Measurements from ENCODE around the gene ATP13A3. TPM values are rescaled to one million over a fixed set of nuclear protein-coding genes. Genes with fewer than 3 reads are reported as not detected.
"Not testable (repeated sequence)": the region's sequence is repeated elsewhere in the genome, so short reads cannot be mapped to it uniquely, and the experiment has no call there.

ATP13A3 gene
- total RNA-seq, 2 donors from 2014 or later = 188 to 284 TPM

GRCh38 chr3:194483850-194484249 lies 3.0 kb downstream of the ATP13A3 start:
- H3K9me3 ChIP-seq = no peaks in the 10 kb centered on the region
- TF ChIP-seq CTCF (IDR thresholded peaks at IDR 0.05) = no peak
- peak overlapping the region; percentile 91 to 95 for H3K27ac ChIP-seq
- no peak overlapping the region for H3K4me3 ChIP-seq
- peaks cover 7% of the 10 kb centered on the region for H3K36me3 ChIP-seq
- no peaks in the 10 kb centered on the region for H3K27me3 ChIP-seq
- no peak for DNase-seq (ENCODE audit: low spot score)
- H3K4me1 ChIP-seq = peaks cover 0 to 74% of the 10 kb centered on the region in 2 donors

GRCh38 chr3:194482830-194483229 lies 4.0 kb downstream of the ATP13A3 start:
- not testable (repeated sequence) for H3K27me3 ChIP-seq; H3K4me3 ChIP-seq; DNase-seq (ENCODE audit: low spot score); H3K9me3 ChIP-seq
- Histone ChIP-seq H3K27ac (peak overlapping the region; percentile 10 to 91), H3K36me3 (peaks cover 16% of the 10 kb centered on the region), H3K4me1 (peaks cover 0 to 68% of the 10 kb centered on the region in 2 donors)

- no peak for TF ChIP-seq CTCF (IDR thresholded peaks at IDR 0.05)
- Histone ChIP-seq H3K9me3 (no peaks in the 10 kb centered on the region), H3K27me3 (no peaks in the 10 kb centered on the region), H3K27ac (peak overlapping the region; percentile 10 to 91), H3K36me3 (peaks cover 16% of the 10 kb centered on the region), H3K4me1 (peaks cover 0 to 68% of the 10 kb centered on the region in 2 donors), H3K4me3 (no peak overlapping the region)
- DNase-seq (ENCODE audit: low spot score) = no peak
Observed at GRCh38 chr3:194482196-194482593, 4.6 kb downstream of the ATP13A3 start.

GRCh38 chr3:194481525-194482195 lies 5.1 kb downstream of the ATP13A3 start:
- H3K27me3 ChIP-seq = no peaks in the 10 kb centered on the region
- TF ChIP-seq CTCF (IDR thresholded peaks at IDR 0.05) = no peak
- H3K9me3 ChIP-seq = no peaks in the 10 kb centered on the region
- no peak for DNase-seq (ENCODE audit: low spot score)
- peaks cover 0 to 72% of the 10 kb centered on the region in 2 donors for H3K4me1 ChIP-seq
- H3K36me3 ChIP-seq = peaks cover 16% of the 10 kb centered on the region
- H3K4me3 ChIP-seq = no peak overlapping the region
- H3K27ac ChIP-seq = peak overlapping the region; percentile 10 to 91

GRCh38 chr3:194481103-194481502 lies 5.7 kb downstream of the ATP13A3 start:
- Histone ChIP-seq H3K36me3 (peaks cover 16% of the 10 kb centered on the region), H3K4me1 (peaks cover 0 to 77% of the 10 kb centered on the region in 2 donors), H3K9me3 (no peaks in the 10 kb centered on the region), H3K27ac (peak overlapping the region; percentile 43 to 91), H3K27me3 (no peaks in the 10 kb centered on the region), H3K4me3 (no peak overlapping the region)
- no peak for TF ChIP-seq CTCF (IDR thresholded peaks at IDR 0.05)
- no peak for DNase-seq (ENCODE audit: low spot score)

GRCh38 chr3:194476784-194477183 lies 10.0 kb downstream of the ATP13A3 start:
- DNase-seq (ENCODE audit: low spot score) = no peak
- no peaks in the 10 kb centered on the region for H3K9me3 ChIP-seq
- H3K4me3 ChIP-seq = no peak overlapping the region
- no peak for TF ChIP-seq CTCF (IDR thresholded peaks at IDR 0.05)
- H3K27ac ChIP-seq = peak overlapping the region; percentile 70 to 91
- peaks cover 9% of the 10 kb centered on the region for H3K36me3 ChIP-seq
- peaks cover 0 to 61% of the 10 kb centered on the region in 2 donors for H3K4me1 ChIP-seq
- no peaks in the 10 kb centered on the region for H3K27me3 ChIP-seq

All from right atrium auricular region (tissue), 2 donors.